NCI-H2196 (cell line): ENCODE data around the gene RBM24.

Experiments
- DNase-seq: peaks from one replicate; lab custom pipeline; 2025; ENCODE audit not compliant: unreplicated experiment; lab: John Stamatoyannopoulos, UW

The RBM24 gene

DNA sequence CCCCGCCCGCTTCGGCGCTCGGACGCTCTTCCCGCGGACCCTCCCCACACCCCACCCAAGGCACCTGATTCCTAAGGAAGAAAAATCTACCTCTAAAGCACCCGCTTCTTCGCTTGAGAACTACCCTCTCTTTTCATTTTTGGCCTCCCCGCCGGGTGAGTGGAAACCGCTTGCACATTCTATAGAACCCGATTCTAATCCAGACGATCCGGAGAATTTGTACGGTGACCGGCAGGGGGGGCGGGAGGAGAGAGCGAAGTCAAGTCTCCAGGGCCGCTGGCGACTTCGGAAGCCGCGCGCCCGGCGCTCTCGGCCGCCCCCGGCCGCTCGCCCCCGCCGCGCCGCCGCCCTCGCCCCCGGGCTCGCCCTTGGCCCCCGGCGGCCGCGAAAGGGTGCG, at the start of gene RBM24:
Gene RBM24, plus strand, starts transcription at position 262 of the 397 bp plus-strand sequence. CDS start 221 bp downstream, outside the sequence.
- DNase-seq, result no peak

DNA sequence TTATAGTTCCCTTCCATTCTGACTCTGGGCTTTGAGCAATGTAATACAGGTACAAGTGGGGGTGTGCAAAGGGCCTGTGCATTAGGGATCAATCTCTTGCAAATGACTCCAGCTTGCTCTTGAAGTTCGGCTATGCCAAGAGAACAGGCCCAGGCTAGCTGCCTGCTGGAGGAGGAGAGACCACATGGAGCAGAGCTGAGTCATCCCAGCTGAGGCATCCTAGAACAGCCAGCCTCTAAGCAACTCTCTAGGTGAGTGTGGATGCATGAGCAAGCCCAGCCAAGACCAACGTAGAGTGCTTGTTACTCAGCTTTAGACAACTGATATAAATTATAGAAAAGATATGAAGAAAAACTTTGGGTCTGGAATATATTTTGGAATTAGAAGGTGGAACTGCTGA, 47.6 kb upstream of the RBM24 start:
- no peak for DNase-seq

DNA sequence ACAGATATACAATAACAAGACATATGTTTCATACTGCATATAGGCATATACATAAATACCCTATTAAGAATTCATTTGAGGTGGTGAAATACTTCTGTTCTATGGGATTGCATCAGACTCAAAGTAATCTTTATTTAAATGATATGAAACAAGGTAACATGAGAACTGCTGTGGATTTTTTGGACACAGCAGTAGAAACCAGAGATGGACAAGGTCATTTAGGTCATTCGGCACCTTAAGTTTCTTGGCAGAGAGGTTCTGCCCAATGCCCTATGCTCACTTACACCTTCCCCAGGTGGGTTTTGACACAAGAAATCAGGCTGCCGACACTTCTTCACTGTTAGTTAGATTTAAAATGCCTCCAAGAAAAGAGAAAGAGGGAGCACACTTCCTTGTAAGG, 43.9 kb upstream of the RBM24 start:
- no peak for DNase-seq

DNA sequence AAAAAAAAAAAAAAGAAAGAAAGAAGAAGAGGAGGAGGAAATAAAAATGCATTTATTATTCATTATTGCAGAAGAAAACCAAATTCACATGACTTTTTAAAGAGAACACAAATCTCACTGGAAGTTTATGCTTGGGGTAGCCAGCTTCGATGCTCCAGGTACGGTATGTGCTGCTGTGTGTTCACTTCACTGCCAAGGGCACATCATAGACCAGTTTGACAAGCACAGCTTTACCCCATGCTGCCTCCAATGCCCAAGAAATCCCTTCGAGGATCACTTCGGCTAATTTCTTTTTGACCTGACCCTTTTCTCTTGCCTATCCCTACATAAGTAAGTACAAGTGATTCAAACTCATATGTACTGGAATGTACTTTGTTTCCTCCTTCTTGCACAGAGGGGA, 41.9 kb upstream of the RBM24 start:
- no peak for DNase-seq

DNA sequence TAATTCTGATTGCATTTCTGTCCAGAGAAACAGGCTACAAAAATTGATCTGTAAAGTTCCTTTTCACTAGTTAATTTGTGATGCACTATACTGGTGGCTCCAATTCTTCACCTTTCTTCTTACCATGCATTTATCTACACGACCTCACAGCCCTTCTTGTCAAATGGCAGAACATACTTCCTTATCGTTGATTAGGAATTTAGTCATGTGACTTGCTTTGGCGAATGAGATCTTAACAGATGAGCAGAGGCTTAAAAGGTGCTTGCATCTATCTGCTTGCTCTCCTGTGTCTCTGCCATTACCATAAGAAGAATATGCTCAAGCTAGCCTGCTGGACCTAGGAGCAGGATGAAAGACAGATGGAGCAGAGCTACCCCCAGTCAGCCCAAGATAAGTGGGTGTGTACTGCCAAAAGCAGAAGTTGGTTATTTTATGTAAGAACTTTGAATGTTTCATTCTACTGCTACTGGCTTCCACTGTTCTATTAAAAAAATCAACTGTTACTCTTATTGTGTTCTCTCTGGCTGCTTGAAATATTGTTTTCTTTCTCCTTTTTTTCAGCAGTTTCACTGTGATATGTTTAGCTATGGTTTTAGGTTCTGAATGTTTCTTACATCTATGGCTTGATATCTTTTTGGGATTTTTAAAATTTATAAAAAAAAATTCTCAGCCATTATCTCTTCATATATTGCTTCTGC, 40.2 kb upstream of the RBM24 start:
- DNase-seq, result no peak

DNA sequence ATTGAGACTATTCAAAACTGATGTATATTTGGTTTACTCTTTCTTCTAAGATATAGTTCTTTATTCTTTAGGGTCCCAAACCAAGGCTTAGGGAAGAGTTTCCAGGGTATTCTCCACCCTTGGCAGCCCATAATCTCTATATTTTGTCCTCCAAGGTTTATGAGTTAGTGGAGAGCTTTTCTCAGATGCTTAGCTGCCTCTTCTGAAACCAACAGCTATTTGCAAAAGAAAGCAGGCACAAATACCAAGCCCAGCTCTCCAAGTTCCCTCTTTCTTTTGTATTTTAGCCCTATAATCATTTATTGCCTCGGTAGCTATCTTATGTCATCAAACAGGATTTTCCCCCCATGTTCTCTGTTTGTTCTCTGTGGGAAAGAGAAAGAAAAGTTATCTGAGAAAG, 39.1 kb upstream of the RBM24 start:
- no peak for DNase-seq

DNA sequence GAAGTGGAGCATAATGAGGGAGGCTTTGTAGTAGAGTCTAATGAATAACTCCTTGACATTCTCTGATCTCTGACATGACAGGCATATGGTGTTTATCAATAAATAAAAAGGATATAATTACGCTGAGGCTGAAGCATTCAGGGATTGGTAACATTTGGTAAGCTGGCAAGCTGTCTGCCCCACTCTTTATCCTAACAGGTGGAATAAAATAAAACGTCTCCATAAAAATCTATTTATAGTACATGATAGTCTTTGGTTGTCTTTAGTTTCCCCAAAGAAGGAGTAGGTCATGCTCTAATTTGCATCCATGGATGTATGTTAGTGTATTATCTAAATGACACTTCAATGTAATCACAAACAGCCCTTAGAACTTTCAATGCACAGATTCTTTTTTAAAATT, 30.9 kb upstream of the RBM24 start:
- no peak for DNase-seq

DNA sequence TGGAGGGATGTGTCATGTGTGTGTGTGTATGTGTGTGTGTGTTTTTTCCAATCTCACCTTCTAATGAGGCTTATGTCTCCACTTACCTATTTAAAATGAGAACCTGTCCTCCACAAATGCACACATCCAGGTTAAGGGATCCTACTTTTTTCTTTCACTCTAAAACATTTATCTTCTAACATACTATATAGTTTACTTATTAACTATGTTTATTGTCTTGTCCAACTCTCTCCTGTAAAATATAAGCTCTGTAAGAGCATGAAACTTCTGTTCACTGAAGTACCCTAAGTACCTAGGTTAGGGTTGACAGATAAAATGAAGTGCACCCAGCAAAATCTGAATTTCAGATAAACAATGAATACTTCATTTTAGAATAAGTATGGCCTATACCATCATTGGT, 29.2 kb upstream of the RBM24 start:
- no peak for DNase-seq

DNA sequence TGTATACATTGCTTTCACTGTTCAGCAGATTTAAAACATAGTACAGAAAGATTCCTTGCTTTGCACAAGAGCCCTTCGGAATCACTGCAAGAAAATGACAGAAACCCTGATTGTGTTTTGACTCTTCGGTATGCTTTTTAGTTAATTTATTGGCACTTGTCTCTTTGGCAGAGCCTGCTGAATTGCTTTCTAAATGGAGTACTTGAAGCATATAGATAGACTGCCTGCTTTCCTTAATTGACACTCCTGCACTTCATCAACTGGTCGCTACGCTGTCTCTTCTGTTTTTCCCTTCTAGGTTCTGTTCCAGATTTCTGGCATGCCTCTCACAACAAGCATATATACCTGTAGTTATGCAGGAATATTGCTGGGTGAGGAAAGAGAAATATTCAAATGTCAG, 22.4 kb upstream of the RBM24 start:
- no peak for DNase-seq

DNA sequence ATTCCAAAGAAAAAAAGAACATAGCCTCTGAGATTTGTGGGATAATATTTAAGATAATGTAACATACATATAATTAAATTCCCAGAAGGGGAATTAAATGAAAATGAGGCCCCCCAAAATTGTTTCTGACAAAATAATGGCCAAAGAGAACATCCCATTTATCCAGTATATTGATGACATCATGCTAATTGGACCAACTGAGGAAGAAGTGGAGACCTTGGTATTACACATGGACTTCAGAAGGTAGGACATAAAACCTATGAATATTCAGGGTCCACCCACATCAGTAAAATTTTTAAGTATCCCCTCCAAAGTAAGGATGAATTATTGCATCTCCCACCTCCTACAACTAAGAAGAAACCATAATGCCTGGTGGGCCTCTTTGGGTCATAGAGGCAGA, 15.6 kb upstream of the RBM24 start:
- DNase-seq, result no peak

DNA sequence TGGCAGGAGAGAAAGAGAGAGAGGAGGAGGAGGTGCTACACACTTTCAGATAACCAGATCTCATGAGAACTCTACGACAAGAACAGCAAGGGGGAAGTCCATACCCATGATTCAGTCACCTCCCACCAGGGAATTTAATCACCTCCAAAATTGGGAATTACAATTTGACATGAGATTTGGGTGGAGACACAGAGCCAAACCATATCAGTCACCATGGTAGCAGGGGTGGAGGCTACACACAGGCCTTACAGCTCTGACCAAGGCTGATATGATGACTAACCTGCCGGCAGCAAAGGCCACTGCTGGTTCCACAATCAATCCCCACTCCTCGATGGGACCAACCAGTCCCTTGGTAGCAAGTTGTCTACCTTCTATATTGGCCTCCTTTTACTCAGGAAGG, 13.6 kb upstream of the RBM24 start:
- no peak for DNase-seq

DNA sequence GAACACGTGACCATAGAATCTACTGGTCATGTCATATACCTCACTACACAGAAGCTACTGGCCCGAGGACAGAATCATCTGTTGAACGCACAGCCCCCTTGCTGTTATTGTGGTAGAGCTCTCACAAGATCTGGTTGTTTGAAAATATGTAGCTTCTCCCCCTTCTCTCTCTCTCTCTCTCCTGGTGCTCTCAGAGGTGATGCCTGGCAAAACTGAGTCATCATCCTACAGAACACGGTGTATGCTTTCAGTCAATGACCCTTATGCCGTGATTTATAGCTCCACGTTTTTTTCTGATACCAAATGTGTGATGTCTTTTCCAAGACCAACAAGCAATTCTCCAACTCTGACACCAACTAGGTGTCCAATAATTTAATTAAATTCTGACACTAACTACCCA, 13.0 kb upstream of the RBM24 start:
- DNase-seq, result no peak

DNA sequence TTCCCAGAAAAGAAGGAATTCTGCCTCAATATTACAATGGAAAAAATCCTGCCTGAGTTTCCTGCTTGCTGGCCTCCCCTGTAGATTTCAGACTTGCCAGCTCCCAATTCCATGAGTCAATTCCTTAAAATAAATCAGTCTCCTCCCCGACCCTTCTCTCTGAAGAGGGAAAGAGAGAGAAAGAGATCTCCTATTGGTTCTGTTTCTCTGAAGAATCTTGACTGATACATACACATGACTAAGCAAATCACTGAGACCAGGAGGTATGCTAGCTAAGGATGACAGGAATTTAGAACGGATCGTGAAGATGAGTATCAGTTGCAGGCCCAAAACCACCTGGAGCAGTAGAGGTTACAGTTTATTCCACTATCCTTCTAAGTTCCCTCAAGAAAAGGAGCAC, 11.3 kb upstream of the RBM24 start:
- no peak for DNase-seq

DNA sequence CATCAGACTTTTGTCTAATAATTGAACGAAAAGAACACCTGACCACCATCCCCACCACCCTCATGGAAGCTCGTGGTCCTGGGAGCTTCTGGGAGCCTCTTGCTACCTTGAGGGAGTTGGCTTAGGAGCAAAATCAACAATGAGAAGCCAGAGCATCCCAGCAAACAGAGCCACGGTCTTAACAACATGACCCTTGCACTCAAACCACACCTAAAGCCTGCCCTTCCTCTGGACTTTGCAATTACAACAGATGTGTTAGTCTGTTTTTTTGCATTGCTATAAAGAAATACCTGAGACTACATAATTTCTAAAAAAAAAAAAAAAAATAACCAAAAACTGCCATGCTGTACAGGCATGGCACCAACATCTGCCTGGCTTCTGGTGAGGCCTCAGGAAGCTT, 9.5 kb upstream of the RBM24 start:
- DNase-seq, result no peak

DNA sequence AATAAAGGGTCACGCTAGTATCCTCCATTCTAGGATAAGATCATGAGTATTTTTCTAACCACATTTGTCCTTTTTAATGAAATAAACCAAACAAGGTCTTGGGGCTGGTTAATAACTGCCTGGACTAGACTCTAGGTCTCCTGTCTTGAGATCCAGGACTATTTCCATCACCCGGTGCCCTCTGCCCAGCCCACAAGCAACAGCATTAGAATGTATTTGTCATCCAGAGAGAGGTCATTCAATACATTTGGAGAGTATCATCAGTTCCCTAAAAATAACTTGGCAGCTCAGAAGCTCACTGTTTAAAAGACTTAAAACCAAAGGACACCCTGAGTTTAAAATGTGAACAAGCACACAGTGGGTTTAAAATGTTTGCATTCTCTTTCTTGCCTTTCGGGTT, 4.4 kb upstream of the RBM24 start:
- DNase-seq, result no peak

DNA sequence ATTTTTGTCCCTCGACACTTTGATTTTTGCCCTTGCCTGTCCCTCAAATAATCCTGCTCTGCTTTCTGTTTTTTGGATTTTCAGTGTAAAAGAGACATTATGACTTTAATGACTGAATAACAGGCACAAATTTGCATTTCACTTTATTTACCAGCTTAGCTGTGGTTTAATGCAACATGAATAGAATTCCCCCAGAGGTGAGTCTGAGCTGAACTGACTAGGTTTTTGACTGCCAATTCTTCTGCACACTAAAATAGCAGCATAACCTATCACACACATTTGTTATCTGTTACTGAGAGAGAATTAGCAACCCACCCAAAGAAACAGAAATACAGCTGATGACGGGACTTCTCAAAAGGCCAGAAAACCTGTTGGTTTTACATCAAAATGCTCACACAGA, 3.9 kb upstream of the RBM24 start:
- DNase-seq, result no peak

DNA sequence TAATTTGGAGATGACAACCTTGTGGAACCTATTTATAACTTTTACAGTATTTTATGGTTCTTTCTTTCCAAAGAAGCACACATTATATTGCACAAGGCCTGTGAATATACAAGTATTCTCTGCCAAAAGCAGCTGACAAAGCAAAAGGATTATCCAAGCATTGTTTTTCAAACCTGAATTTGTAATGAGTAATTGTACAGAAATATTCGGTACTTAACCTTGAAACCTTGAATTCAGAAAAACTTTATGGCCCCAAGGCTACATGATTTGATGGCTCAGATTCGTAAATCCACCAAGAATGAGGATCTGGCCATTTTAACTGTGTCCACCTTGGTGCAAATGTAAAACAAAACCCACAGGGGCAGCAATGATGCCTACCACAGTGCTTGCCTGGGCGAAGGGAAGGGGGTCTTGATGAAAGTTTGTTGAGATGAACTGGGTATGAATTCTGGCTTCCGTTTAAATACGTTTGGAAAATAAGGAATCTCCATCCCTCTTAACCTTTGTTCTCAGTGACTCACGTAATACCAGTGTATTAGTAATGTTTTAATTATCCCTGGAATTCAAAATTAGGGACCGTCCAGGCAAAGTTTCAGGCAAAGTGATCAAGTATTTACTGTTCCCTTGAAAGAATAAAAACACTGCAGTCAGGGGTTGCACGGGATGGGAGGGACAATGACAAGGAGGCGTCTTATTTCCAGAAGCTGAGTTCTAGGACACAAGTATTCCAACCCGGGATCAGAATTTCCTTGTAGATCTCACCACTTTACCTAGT, 2.7 kb upstream of the RBM24 start:
- DNase-seq, result no peak

DNA sequence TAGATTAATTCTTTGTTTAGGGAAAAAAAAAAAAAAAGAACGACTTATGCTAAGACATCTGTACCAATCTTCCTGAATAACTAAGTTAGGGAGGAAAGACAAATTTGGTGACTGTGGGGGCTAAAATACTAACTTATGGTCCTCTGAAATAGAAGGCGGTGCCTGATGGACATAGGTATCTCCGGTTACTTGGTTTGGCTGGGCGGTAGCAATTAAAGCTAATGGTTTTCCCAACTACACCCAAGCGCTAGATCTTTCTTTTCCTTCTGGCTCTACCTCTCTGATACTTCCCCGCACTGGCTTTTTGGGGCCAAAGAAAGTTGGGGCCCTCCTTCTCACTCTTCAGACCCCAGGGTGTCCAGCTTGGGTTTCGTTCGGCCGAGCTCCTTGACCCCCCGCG, 1.0 kb upstream of the RBM24 start:
- DNase-seq, result no peak

DNA sequence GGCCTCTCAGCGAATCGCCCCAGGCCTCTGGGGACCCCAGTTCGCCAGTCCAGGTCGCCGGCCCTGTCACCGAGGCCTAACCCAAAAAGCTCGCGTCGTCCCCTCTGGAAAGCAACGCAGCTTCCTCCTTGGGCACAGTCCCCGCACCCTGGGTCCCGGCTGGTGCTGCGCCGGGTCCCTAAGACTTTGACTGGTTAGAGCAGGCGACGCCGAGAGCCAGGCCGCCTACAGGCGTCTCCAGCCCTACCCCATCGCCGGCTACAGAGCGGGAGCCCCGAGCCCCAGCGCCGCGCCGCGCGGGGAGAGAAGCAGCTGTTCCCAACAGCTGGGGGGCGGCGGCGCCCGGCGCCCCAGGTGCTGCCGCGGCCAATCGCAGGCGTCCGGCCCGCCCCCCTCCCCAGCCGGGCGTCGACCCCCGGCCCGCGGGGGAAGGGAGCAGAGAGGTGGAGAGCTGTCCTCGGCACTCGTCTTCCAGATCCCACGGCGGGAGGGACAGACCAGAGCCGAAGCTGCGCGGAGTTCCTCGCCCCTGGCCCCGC, 540 bp upstream of the RBM24 start:
- no peak for DNase-seq

DNA sequence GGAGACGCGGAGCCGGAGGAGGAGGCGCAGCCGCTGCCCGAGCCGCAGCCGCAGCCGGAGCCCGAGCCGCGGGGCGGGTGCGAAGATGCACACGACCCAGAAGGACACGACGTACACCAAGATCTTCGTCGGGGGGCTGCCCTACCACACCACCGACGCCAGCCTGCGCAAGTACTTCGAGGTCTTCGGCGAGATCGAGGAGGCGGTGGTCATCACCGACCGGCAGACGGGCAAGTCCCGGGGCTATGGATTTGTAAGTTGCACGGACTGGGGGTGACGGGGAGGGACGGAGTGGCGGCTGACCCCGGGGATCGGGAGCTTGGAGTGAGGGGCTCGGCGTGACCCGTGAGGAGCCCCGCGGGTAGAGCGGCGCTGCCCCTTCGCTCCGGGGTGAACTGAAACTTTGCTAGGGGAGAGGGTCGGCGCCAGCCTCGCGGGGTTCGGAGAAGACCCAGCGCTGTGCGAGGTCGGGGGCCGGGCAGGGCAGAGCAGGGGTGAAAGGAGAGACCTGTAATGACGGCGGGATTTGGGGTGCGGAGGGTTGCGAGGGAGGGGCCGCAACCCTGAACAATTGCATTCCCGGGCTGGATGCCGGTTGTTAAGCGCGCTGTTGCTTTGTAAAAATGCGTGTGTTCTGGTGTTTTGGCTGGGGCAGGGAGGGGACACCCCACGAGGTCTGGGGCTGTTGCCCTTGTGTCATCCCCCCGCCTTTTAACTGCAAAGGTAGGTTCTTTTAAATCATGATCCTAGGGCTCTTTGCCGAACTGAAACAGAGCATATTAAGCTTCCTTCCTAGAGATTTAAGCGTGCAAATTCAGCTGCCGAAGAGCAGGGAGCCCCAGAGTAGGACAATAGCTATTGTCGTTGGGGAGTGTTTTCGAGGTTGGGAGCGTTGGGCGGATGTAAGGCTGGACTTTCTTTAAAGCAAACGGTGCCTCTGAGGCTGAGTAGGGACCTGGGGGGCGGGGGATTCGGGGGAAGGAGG, 628 bp downstream of the RBM24 start:
- DNase-seq, result no peak

DNA sequence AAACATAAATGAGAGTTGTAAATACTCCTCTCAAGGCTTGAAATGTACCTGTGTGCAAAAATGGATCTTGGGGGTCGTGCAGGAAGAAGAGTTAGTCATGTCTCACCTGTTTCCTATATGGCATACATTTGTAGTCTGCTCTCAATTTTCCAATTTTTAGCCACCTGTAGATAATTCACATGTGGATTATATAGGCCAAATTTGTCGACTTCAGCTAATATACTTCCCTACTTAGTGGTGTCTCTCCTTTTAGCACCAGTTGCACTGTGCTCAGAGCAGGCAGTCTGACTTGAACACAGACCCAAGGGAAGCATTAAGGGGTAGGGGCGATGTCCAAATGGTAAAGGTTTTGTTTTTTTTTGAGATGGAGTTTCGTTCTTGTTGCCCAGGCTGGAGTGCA, 1.9 kb downstream of the RBM24 start:
- DNase-seq, result no peak
